Stimulated activated CD8-positive, alpha-beta memory T cell treated with anti-CD3 and anti-CD28 coated beads, Interleukin-15, amount 100 ng/mL, for 48 hours (primary cell): Measurements from ENCODE around the gene SPPL2B.

Experiments
- DNase-seq, 2 donors: peaks; one replicate each; pipeline ENCODE4 v3.0.0-alpha.2; 2020; ENCODE audit warnings: low read depth in 2 of 2

Gene SPPL2B

DNA sequence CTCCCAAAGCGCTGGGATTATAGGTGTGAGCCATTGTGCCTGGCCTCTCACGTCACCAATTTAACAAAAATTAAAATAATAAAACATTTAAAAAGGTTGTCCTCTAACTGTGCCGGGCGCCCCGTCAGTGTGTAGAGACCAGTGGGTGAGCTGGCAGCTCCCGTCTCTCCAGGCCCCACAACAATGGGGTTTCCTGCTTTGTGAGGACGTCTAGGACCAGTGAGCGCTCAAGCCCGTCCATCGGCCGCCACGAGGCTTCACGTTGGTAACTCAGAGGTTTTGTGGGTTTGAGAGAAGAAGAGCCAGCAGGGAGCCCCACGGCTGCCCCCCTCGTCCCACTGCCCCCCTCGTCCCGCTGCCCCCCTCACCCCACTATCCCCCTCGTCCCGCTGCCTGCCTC is 4.8 kb upstream of the SPPL2B start:
- no peak for DNase-seq

DNA sequence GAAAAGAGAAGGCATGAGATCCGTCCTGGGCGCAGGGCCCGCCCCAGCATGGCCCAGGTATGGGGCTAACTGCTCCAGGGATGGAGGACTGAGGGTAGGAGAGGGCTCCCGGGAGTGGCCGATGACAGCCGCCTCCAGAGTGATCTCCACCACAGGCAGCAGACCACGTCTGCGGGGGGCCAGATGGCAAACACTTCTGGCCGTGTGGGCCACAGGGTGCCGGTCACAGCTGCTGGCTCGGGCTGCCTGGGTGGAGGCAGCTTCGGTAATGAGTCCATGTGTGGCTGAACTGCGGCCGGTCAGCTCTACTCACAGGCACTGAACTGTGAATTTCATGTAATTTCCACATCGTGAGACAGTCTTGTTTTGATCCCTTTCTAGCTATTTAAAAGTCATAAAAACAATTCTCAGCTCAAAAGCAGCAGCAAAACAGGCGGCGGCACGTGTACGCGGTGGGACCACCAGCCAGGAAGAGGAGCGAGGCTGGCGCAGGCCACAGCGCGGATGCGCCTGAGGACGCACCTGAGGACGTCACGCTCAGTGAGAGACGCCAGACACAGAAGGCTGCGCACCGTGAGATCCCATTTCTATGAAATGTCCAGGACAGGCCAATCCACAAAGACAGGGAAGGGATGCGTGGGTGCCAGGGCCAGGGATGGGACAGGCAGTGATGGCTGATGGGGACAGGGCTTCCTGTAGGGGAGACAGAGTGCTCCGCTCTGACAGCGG is 4.1 kb upstream of the SPPL2B start:
- no peak for DNase-seq

DNA sequence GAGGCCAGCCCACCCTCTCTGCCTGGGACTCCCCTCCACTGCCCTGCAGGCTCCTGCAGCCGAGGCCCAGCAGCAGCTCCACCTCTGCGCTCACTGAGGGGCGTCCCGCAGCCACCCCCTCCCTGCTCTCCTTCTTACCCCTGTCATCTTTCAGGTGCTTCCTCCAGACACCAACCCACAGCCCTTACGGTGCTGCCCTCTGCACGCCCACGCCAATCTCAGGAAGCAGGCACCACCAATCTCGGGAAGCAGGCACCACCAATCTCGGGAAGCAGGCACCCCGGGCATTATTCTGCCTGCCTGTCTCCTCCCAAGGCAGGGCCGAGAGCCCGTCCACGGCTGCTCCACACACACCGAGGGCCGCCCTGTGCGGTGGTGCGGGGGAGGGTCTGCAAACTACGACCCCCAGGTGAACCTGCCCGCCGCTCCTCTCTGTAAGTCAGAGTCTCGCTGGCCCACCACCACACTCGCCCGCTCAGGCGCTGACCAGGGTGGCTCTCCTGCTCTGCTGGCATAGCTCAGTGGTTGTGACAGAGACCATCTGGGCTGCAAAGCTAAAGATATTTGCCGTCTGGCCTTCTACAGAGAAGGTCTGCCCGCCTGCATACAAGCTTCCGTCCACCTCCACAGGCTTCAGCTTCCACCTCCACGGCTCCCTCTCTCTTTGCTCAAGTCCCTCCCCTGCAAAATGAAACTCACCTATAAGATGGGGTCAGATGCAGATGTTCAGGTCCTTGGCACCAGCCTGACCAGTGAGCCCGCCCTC is 3.0 kb upstream of the SPPL2B start:
- no peak for DNase-seq

GRCh38 chr19:2326699-2327360 is 1.7 kb upstream of the SPPL2B start:
- DNase-seq, result no peak

- DNase-seq, result peak; percentile 40 to 50
These were observed 597 bp upstream of the SPPL2B start for GRCh38 chr19:2327773-2328400.

DNA sequence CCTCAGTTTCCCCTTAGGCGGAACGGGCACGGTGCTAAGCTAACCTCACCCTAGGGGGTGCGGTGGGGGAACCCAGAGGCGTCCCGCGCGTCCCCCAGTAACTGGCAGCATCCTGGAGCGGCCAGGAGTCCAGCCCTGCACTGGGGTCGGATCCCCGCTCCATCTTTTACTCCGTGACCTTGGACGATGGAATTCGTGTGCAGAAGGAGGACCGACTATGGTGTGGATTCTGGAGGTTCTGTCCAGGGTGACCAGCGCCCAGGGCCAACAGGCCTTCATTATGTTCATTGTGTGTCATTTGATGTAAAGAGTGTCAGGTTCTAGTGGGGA is 630 bp downstream of the SPPL2B start:
- no peak for DNase-seq

DNA sequence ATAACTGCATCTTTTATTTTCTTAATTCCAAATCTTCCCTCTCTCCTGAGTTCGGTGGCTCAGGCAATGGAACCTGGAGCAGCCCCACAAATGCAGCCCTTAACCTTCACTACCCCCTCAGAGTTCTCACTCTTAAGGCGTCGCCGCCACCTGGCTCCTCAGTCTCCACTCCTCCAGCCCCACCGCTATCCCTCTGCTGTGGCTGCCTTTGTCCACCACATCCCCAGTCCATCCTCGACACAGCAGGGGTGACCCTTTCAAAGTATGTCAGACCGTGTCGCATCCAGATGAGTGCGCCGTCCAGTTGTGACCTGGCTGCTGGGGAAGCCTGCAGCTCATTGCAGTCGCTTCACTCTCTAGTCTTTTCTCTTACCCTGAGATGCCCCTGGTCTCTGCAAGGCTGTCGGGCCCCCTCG is 1.0 kb downstream of the SPPL2B start:
- DNase-seq, result no peak

- DNase-seq, result no peak
These were observed 1.8 kb downstream of the SPPL2B start for GRCh38 chr19:2330255-2330631.

DNA sequence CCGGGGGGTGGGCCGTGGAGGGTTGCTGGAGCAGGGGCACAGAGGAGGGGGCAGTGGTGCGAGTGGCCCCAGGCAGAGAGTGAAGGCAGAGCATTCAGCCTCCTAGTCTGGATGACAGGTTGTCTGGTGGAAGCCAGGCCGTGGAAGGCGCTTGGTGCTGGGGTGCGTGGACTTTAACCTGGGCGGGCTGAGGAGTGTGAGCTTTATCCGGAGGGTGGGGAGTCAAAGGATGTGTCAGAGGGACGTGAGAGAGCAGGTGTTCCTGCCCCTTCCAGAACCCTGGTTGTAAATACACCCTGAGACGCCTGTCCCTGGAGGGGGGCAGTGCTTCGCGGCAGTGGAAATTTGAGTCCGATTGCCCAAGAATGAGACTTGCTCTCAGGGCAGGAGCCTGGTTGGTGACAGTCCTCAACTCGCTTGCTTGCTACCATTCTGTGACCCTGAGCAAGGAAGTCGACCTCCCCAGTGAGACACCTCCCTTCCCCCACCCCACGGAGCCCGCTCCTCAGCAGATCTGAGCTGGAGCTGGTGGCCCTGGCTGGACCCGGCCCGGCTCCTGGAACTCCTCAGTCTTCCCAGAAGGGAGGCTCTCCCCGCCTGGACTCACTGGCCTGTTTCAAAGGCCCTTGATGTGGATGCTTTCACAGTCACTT is 2.3 kb downstream of the SPPL2B start:
- DNase-seq, result no peak

- no peak for DNase-seq
These were observed 3.2 kb downstream of the SPPL2B start for GRCh38 chr19:2331601-2332246.

- no peak for DNase-seq
These were observed 4.0 kb downstream of the SPPL2B start for GRCh38 chr19:2332341-2333026.

- DNase-seq, result no peak
These were observed 4.7 kb downstream of the SPPL2B start for GRCh38 chr19:2333027-2333806.

DNA sequence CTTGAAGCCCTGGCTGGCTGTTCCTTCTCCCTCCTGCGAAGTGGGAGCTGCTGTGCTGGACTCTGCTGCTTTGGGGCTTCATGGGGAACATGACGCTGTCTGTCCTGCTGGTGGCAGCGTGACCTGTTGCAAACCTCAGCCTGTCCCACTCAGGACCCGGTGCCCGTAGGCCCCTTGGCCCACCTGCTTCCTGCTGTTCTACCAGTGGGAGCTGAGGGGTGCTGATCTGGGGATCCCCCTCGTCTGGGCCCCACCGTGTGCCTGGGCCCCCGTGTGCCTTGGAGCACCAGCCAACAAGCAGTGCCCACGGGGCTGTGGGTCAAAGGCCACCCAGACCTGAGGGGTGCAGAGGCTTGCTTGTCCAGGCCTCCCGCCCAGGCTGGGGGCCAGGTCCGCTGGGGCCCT is 5.3 kb downstream of the SPPL2B start:
- no peak for DNase-seq

DNA sequence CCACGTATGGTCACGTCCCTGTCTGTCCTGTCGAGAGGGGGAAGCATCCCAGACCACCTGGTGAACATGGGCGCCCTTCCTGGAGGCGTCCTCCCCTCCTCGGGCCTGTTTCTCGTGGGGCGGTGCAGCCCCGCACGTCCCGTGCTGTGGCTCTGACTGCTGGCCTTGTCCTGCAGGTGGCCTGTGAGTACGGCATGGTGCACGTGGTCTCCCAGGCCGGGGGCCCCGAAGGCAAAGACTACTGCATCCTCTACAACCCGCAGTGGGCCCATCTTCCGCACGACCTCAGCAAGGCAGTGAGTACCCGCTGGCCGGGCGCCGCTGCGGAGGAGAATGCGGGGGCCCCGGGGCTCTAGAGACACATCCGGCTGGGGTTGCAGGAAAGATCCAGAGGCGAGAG is 5.9 kb downstream of the SPPL2B start:
- DNase-seq, result no peak

DNA sequence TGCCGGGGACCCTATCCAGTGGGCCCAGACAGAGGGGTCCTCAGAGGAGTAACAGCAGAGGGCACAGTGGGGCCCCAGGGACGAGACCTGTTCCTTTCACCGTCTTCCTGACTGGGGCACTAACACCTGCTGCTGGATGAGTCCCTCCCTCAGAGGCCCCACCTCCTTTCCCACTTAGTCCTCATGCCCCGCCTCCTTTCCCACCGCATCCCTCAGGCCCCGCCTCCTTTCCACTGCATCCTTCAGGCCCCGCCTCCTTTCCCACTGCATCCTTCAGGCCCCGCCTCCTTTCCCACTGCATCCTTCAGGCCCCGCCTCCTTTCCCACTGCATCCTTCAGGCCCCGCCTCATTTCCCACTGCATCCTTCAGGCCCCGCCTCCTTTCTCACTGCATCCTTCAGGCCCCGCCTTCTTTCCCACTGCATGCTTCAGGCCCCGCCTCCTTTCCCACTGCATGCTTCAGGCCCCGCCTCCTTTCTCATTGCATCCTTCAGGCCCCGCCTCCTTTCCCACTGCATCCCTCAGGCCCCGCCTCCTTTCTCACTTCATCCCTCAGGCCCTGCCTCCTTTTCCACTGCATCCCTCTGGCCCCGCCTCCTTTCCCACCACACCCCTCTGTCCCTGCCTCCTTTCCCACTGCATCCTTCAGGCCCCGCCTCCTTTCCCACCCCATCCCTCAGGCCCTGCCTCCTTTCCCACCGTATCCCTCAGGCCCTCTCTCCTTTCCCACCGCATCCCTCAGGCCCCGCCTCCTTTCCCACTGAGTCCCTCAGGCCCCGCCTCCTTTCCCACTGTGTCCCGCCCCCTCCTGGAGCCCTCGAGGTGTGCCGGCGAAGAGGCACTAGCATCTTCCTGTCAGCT is 6.7 kb downstream of the SPPL2B start:
- no peak for DNase-seq

DNA sequence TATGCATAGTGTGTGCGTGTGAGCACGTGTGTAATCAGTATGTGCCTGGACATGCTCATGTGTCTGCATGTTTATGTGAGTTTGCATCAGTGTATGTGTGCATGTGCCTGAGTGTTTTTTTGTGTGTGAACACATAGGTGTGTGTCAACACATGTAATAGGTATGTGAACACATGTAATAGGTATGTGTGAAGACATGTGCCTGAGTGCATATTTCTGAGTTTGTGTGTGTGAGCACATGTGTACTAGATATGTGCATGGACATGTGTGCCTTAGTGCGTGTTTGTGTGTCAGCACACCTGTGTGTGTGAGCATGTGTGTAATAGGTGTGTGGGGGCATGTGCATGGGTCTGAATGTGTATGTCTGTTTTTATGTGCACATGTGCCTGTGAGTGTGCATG is 7.4 kb downstream of the SPPL2B start:
- DNase-seq, result no peak

DNA sequence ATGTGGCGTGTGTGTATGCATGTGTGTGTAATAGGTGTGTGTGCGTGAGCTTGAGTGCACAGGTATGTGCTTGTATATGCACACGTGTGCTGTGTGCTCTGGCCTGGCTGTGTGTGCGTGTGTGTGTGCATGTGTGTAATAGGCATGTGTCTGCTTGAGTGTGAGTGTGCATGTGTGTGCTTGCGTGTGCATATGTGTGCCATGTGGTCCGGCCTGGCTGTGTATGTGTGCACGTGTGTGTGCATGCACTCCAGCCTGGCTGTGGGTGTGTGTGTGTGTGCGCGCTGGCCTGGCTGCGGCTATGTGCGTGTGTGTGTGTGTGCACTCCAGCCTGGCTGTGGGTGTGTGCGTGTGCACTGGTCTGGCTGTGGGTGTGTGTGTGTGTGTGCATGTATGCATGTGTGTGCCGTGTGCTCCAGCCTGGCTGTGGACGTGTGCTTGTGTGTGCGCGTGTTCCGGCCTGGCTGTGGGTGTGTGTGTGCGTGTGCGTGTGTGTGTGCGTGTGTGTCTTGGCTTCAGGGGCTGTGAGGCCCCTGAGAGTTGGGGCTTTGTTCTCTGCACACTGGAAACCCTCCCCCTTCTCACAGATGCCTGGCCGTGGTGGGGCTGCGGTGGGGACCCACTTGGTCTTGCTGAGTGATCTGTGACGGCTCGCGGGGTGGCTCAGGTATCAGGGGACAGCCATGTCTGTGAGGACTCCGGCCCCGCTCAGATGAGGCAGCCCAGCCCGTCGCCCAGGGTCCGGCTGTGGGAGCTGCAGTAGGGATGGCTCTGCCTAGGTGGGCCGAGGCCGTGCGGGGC is 8.2 kb downstream of the SPPL2B start:
- no peak for DNase-seq

DNA sequence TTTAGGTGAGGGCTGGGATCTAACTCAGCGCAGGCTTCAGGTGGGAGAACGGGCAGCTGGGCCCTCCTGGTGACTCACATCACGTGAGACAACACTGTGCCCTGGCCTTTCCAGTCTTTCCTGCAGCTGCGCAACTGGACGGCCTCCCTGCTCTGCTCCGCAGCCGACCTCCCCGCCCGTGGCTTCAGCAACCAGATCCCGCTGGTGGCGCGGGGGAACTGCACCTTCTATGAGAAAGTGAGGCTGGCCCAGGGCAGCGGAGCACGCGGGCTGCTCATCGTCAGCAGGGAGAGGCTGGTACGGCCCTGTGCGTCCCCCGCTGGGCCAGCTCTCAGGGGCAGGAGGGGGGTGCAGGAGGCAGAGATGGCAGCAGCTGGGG is 8.8 kb downstream of the SPPL2B start:
- no peak for DNase-seq
